Colonic mucosa (tissue), 4 donors: Measurements from ENCODE around the gene ICA1. TPM values are rescaled to one million over a fixed set of nuclear protein-coding genes. Genes with fewer than 3 reads are reported as not detected.

Source experiments
- DNase-seq: peaks from one replicate; pipeline ENCODE4 v3.0.0-alpha.2; 2020
- H3K27ac ChIP-seq: fragments of 200-600 bp; one replicate; pipeline ENCODE4 v1.8.0; 2021
- H3K27me3 ChIP-seq: fragments of 200-600 bp; one replicate; pipeline ENCODE4 v1.8.0; 2021
- H3K36me3 ChIP-seq: fragments of 200-600 bp; one replicate; pipeline ENCODE4 v1.8.0; 2021
- H3K4me1 ChIP-seq: fragments of 200-600 bp; one replicate; pipeline ENCODE4 v1.8.0; 2021; ENCODE audit warnings: mild to moderate bottlenecking
- H3K4me3 ChIP-seq: fragments of 200-600 bp; one replicate; pipeline ENCODE4 v1.8.0; 2021
- H3K9ac ChIP-seq, 2 donors: one replicate each; pipeline ENCODE4 v1.7.0; 2013; ENCODE audit warnings: control low read depth in 2 of 2, low read depth in 2 of 2, low read length in 2 of 2
- H3K9me3 ChIP-seq: fragments of 200-600 bp; one replicate; pipeline ENCODE4 v1.8.0; 2021
- intact Hi-C: fragments of 100-400 bp; cut with DNase I; formaldehyde crosslinking; loops from one replicate; pipeline ENCODE4 v1.14.1; 2022
- total RNA-seq, 2 donors: library from RNA; stranded (reverse); fragmentation: NEBNext Ultra II Directional in 1 of 2; extraction: Animal tissue kit (Norgen Biotek cat#: 25700) in 1 of 2; gene quantifications; one replicate each; pipeline ENCODE4 v1.2.1, GENCODE V29; 2021
- TF ChIP-seq, protein P1 (sequence below): fragments of 200-600 bp; IDR thresholded peaks from one replicate; pipeline ENCODE4 v1.8.0; 2022; ENCODE audit warnings: antibody characterized with exemption, mild to moderate bottlenecking
- donor health status: healthy.
- donor health status: DM: no; HTN: no; CAD: no.
- donor health status: DM: no; HTN: no; CAD: no.

The ICA1 gene
- total RNA-seq, 2 donors from 2014 or later: 46.1 to 47.5 TPM

DNA sequence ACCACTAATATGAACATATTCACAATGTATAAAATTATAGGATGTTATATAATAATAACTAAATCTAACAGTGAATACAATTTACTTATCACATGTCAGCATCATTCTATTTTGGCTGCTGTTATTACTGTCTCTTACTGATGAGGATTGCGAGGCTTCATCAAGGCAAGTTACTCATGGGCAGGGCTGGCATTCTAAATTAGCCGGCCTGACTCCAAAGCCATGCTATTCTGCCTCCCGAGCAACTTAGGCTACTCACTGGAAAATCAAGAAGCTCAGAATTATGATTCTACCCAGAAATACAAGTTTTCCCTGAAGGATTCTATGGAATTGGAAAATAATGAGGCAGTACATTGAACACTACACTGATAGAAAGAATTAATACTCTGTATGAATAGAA is 101.7 kb downstream of the ICA1 start:
- no peak for DNase-seq
- intact Hi-C loops: no loop called here

GRCh38 chr7:8159595-8159994 is 102.4 kb downstream of the ICA1 start:
- intact Hi-C loops: no loop called here
- H3K9ac ChIP-seq: no peak overlapping the region
- H3K27ac ChIP-seq: no peak overlapping the region
- no peaks in the 10 kb centered on the region for H3K27me3 ChIP-seq
- H3K4me3 ChIP-seq: no peak overlapping the region
- H3K36me3 ChIP-seq: no peaks in the 10 kb centered on the region
- TF ChIP-seq, protein P1, sequence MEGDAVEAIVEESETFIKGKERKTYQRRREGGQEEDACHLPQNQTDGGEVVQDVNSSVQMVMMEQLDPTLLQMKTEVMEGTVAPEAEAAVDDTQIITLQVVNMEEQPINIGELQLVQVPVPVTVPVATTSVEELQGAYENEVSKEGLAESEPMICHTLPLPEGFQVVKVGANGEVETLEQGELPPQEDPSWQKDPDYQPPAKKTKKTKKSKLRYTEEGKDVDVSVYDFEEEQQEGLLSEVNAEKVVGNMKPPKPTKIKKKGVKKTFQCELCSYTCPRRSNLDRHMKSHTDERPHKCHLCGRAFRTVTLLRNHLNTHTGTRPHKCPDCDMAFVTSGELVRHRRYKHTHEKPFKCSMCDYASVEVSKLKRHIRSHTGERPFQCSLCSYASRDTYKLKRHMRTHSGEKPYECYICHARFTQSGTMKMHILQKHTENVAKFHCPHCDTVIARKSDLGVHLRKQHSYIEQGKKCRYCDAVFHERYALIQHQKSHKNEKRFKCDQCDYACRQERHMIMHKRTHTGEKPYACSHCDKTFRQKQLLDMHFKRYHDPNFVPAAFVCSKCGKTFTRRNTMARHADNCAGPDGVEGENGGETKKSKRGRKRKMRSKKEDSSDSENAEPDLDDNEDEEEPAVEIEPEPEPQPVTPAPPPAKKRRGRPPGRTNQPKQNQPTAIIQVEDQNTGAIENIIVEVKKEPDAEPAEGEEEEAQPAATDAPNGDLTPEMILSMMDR: no peak
- DNase-seq: no peak
- H3K4me1 ChIP-seq: no peaks in the 10 kb centered on the region
- H3K9me3 ChIP-seq: no peaks in the 10 kb centered on the region

More for the DNA sequence above, 101.7 kb downstream of the ICA1 start:
- H3K9ac ChIP-seq: no peak overlapping the region
- TF ChIP-seq, protein P1: no peak
- H3K4me1 ChIP-seq: no peaks in the 10 kb centered on the region
- no peak overlapping the region for H3K4me3 ChIP-seq
- no peaks in the 10 kb centered on the region for H3K27me3 ChIP-seq
- no peaks in the 10 kb centered on the region for H3K9me3 ChIP-seq
- no peak overlapping the region for H3K27ac ChIP-seq
- no peaks in the 10 kb centered on the region for H3K36me3 ChIP-seq

- no peak overlapping the region for H3K9ac ChIP-seq
- no peaks in the 10 kb centered on the region for H3K4me1 ChIP-seq
- DNase-seq: no peak
- H3K27ac ChIP-seq: no peak overlapping the region
- H3K36me3 ChIP-seq: no peaks in the 10 kb centered on the region
- no peaks in the 10 kb centered on the region for H3K9me3 ChIP-seq
- no peaks in the 10 kb centered on the region for H3K27me3 ChIP-seq
- TF ChIP-seq, protein P1: no peak
- intact Hi-C loops: no loop called here
- no peak overlapping the region for H3K4me3 ChIP-seq
Measured at GRCh38 chr7:8157296-8157695, 104.7 kb downstream of the ICA1 start.

- Histone ChIP-seq H3K27ac (no peak overlapping the region), H3K9ac (no peak overlapping the region), H3K9me3 (no peaks in the 10 kb centered on the region), H3K36me3 (no peaks in the 10 kb centered on the region), H3K4me1 (no peaks in the 10 kb centered on the region), H3K4me3 (no peak overlapping the region), H3K27me3 (no peaks in the 10 kb centered on the region)
- intact Hi-C loops: no loop called here
- TF ChIP-seq, protein P1: no peak
- DNase-seq: no peak
Measured at GRCh38 chr7:8155836-8156235, 106.1 kb downstream of the ICA1 start.

DNA sequence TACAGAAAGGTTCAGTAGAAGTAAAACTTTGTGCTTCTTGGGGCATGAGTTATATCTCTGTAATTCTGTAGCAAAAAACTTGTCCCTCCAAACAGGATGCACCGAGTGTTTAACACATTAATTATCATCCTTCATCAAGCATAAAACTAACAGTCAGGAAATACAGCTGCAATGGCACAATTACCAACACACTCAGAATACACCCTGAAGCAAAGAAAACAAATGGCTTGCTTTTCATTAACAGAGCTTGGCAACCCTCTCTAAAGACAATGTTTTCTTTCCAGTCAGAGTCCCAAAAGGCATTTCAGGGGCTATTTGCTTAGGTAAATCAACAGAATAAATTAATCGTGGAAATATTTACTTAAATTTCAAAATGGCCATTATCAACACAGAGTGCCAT is 107.7 kb downstream of the ICA1 start:
- Histone ChIP-seq H3K27me3 (no peaks in the 10 kb centered on the region), H3K4me1 (no peaks in the 10 kb centered on the region), H3K4me3 (no peak overlapping the region), H3K9me3 (no peaks in the 10 kb centered on the region), H3K27ac (no peak overlapping the region), H3K9ac (no peak overlapping the region), H3K36me3 (no peaks in the 10 kb centered on the region)
- TF ChIP-seq, protein P1: no peak
- DNase-seq: no peak
- intact Hi-C loops: no loop called here
